Vagina (tissue), 2 donors: ENCODE results near the gene SEMA4C.

Source experiments
- CTCF ChIP-seq, 3 experiments: fragments of 450-650 bp in 2 of 3; fragments of 200-600 bp in 1 of 3; sonication (generic) in 1 of 3; IDR thresholded peaks; one replicate each; pipeline ENCODE4 v1.5.1; 2017 to 2019; ENCODE audit warnings: antibody characterized with exemption in 3 of 3, mild to moderate bottlenecking in 2 of 3, moderate library complexity in 2 of 3
- POLR2A ChIP-seq, 2 donors: fragments of 450-650 bp; IDR thresholded peaks; one replicate each; pipeline ENCODE4 v1.6.1; 2017; ENCODE audit warnings: antibody characterized with exemption in 2 of 2, mild to moderate bottlenecking in 2 of 2, moderate library complexity in 2 of 2
- POLR2AphosphoS5 ChIP-seq, 2 donors: sonication (generic); formaldehyde crosslinking; IDR thresholded peaks; one replicate each; pipeline ENCODE4 v1.9.0; 2017; ENCODE audit warnings: antibody characterized with exemption in 2 of 2, mild to moderate bottlenecking in 2 of 2, low read depth in 1 of 2; ENCODE audit not compliant: insufficient read depth in 1 of 2

GRCh38 chr2:96852667-96853066 is 17.2 kb downstream of the SEMA4C start:
- TF ChIP-seq POLR2A (IDR thresholded peaks at IDR 0.05) (no peak), CTCF (IDR thresholded peaks at IDR 0.05) (no peak), POLR2AphosphoS5 (IDR thresholded peaks at IDR 0.05; ENCODE audit: insufficient read depth in 1 of 2, low read depth in 1 of 2) (no peak)
